AG10803 (cell line): Measurements from ENCODE around the gene CARD11.
"Not testable (repeated sequence)": the region's sequence is repeated elsewhere in the genome, so short reads cannot be mapped to it uniquely, and the experiment has no call there.

Source experiments
- DNase-seq: peaks from one replicate; pipeline ENCODE4 v3.0.0; 2010; ENCODE audit warnings: low read depth
- H3K4me3 ChIP-seq: 2 replicates; pipeline ENCODE4 v1.5.1; 2011; ENCODE audit warnings: mild to moderate bottlenecking, low read length, control low read depth
- CTCF ChIP-seq: conservative IDR thresholded peaks from 2 replicates; pipeline ENCODE4 v1.5.1; 2011; ENCODE audit warnings: mild to moderate bottlenecking, low read length, control low read depth, inconsistent platforms

CARD11 gene

GRCh38 chr7:3055626-3056025 lies 12.0 kb upstream of the CARD11 start:
- TF ChIP-seq CTCF = no peak
- no peak for DNase-seq
- no peak overlapping the region for H3K4me3 ChIP-seq

GRCh38 chr7:3042861-3043489 lies 692 bp downstream of the CARD11 start:
- H3K4me3 ChIP-seq = no peak overlapping the region
- no peak for DNase-seq
- no peak for TF ChIP-seq CTCF

GRCh38 chr7:3041986-3042675 lies 1.5 kb downstream of the CARD11 start:
- no peak for DNase-seq
- H3K4me3 ChIP-seq = no peak overlapping the region
- TF ChIP-seq CTCF = no peak

- H3K4me3 ChIP-seq = no peak overlapping the region
- no peak for TF ChIP-seq CTCF
- DNase-seq = no peak
Observed at GRCh38 chr7:3039787-3040186, 3.9 kb downstream of the CARD11 start.

GRCh38 chr7:3038011-3038410 lies 5.7 kb downstream of the CARD11 start:
- H3K4me3 ChIP-seq, DNase-seq: not testable (repeated sequence)

- no peak overlapping the region for H3K4me3 ChIP-seq
- no peak for DNase-seq
- no peak for TF ChIP-seq CTCF
Observed at GRCh38 chr7:3037259-3037658, 6.4 kb downstream of the CARD11 start.

GRCh38 chr7:3034591-3035150 lies 9.0 kb downstream of the CARD11 start:
- TF ChIP-seq CTCF = no peak
- no peak for DNase-seq
- no peak overlapping the region for H3K4me3 ChIP-seq
